ENCODE results near the gene ADARB2.

DNA sequence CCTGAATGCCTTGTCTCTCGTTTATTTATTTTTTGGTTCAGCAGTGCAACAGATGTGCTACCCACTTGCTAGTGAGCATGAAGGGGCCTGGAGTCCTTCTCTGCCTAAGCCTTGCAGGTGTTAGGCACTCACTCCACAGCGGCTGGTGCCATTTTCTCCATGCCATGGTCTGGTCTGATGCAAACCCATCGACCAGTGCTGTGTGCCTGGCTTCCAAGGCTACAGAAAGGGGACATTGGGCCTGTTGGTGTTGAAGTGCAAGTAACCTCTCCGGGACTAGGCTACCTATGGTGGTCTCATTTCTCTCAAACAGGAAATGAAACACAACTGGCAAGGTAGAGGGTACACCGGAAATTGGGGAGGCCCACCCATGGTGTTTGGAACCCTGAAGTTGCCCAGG is 198.1 kb downstream of the ADARB2 start:
- TF ChIP-seq EP300 (IDR thresholded peaks at IDR 0.05; ENCODE audit: low read depth): no peak
- TF ChIP-seq, protein P1, sequence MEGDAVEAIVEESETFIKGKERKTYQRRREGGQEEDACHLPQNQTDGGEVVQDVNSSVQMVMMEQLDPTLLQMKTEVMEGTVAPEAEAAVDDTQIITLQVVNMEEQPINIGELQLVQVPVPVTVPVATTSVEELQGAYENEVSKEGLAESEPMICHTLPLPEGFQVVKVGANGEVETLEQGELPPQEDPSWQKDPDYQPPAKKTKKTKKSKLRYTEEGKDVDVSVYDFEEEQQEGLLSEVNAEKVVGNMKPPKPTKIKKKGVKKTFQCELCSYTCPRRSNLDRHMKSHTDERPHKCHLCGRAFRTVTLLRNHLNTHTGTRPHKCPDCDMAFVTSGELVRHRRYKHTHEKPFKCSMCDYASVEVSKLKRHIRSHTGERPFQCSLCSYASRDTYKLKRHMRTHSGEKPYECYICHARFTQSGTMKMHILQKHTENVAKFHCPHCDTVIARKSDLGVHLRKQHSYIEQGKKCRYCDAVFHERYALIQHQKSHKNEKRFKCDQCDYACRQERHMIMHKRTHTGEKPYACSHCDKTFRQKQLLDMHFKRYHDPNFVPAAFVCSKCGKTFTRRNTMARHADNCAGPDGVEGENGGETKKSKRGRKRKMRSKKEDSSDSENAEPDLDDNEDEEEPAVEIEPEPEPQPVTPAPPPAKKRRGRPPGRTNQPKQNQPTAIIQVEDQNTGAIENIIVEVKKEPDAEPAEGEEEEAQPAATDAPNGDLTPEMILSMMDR (IDR thresholded peaks at IDR 0.05): no peak
- TF ChIP-seq POLR2A (IDR thresholded peaks at IDR 0.05): no peak
